ENCODE data around the gene UBE2S.

Gene UBE2S

GRCh38 chr19:55362990-55363716 is 44.4 kb downstream of the UBE2S start, which contains the start of gene GARIN5B:
Gene GARIN5B, minus strand, starts transcription at chr19:55363260. Its CDS starts 194 bp downstream, at chr19:55363066.
- DNase-seq (ENCODE audit: low read depth, low spot score) = no peak

DNA sequence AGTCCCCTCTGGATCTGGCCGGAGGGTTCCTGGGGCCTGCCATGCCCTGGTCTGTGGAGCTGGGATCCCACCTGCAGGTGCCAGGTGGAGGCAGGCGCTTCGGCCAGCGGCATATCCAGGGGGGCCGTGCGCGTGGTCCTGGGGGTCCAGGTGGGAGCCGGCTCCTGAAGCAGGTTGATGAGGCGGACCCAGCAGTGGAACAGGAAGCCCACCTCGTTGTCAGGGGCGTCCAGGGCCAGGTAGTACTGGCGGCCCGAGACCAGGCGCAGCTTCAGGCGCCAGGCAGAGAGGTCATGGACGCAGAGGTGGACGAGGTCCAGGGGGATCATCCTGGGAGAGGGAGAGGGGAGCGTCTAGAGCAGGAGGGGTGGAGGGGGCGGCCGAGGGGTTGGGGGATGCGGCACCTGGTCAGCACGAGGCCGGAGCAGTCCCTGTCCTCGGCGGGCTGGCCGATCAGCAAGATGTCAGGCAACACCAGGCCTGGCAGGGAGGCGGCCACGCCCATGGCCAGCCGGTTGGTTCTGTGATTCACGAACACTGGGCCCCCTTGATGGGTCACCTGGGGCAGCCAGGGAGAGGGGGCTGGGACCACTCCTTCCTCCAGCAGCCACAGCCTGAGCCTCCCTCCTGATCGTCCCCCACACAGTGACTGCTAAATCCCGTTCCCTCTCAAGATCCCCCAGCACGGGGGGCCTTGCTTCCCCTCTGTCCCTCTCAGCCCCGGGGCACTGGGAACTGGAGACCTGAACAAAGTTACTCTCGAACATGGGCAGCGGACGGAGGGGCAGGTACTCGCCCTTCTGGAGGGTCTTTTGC is 45.2 kb downstream of the UBE2S start:
- DNase-seq (ENCODE audit: low read depth, low spot score) = no peak

DNA sequence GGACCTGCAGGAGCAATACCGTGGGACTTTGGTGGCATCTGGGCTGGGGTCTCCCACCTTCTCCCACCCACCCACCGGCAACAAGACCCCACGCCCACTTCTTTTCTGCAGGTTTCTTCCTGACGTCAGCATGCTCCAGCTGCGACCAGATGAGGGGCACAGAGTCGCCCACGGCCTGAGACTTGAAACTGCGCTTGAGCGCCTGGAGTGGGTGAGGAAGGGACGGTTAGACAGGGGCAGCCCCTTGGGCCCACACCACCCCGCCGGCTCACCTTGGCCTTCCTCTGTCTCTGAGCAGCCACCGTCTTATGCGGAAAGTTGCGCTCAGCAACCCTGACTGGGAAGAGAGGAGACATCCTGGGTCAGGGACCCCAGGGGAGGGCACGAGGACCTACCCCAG is 46.7 kb downstream of the UBE2S start:
- DNase-seq (ENCODE audit: low read depth, low spot score) = no peak

GRCh38 chr19:55358943-55359908 is 48.4 kb downstream of the UBE2S start:
- DNase-seq (ENCODE audit: low read depth, low spot score) = no peak

DNA sequence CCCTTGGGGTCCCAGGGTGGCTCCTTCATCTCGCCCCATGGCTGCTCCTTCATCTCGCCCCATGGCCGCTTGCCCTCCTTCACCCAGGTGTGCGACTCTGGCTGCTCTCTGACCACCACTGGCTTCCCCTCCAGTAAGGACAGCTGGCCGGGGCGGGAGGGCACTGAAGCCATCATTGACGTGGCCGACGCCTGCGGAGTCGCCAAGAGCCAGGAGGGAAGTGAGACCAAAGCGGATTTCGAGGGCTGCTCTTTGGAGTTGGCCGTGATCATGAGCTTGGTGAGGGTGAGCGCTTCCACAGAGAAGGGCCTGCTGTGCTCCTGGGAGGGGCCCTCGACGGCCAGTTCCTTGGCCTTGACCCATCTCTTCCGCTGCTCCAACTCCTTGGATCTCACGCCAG is 49.1 kb downstream of the UBE2S start:
- no peak for DNase-seq (ENCODE audit: low read depth, low spot score)

- DNase-seq (ENCODE audit: low read depth, low spot score) = no peak
Measured at GRCh38 chr19:55355213-55355821, 52.3 kb downstream of the UBE2S start.

DNA sequence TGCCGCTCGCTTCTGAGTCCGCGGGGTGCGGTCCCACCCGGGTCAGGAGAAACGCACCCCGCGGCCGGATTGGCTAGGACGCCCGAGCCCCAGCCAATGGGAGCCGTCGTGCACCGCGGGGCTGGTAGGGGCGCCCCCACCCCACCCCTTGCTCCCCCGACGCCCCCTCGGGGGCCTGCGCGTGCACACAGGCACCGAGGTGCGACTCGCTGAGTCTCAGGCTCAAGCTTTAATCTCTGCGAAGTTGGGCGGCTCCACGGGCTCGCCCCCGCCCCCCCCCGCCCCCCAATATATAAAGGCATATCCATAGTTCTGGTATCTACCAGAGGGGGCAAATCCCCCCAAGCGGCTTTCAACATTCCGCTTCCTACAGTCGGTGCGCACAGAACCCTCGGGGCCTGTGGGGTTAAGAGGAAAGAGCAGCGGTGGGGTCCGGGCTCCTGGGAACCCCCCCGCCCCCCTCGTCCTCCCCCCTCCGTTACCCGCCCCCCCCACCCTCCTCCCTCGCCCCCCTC is 52.8 kb downstream of the UBE2S start, which contains the start of gene COX6B2:
Gene COX6B2 (minus strand): TSS at position 22 of the 515 bp plus-strand sequence. CDS start 198 bp downstream, outside the sequence.
- no peak for DNase-seq (ENCODE audit: low read depth, low spot score)

DNA sequence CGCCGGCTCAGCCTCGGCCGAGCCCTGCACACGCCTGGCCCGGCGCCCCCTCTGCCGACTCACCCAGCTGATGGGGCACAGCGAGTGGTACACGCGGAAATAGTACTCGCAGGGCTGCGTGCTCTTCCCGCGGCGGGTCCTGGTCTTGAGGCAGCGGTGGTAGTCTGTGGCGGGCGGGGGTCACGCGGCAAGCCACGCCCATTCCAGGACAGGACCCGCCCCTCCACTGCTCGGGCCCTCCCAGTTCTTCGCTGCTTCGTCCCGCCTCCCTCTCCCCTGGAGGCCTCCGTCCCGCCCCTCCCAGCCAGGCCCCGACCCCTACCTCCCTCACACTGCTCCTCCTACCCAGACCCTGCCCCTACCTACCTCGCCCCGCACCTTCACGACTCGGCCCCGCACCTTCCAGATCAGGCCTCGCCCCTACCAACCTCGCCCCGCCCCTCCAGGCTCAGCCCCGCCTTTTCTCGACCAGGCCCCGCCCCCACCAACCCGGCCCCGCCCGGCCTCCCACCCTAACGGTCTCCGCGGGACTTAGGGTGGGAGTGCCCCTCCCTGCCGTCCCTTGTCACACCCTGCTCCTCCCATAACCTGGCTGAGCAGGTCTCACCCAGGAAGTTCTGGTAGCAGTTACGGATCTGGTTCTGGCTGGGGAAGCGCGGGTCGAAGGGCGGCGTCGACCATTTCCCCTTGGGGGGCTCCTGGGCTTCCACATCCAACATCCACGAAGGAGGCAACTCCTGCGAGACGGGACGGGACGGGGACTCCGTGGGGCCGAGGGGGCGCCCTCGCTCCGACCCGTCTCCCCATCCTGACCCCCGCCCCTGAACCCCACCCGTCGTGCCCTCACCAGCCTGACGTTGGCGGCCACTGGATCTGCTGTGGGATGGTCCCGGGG is 53.5 kb downstream of the UBE2S start:
- no peak for DNase-seq (ENCODE audit: low read depth, low spot score)

DNA sequence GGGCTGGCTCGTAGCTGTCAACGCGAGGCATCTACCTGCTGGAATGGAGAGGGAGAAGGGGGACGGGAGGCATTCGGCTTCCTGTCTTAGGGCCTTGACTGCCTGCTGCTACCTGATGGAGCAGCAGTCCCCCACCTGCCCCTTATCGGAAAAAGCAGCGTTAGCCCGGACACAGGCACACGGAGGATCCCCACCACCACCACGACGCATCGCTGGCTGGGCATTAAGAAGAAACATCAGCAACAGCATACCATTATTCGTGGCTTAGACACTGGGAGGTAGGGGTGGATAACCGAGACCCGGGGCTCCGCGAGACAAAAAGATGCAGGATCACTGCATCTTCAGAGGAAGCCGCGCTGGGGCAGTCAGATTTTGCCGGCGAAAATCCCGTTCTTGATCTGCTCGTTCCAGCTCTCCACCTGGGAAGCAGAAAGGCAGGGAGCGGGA is 54.2 kb downstream of the UBE2S start:
- DNase-seq (ENCODE audit: low read depth, low spot score) = no peak

DNA sequence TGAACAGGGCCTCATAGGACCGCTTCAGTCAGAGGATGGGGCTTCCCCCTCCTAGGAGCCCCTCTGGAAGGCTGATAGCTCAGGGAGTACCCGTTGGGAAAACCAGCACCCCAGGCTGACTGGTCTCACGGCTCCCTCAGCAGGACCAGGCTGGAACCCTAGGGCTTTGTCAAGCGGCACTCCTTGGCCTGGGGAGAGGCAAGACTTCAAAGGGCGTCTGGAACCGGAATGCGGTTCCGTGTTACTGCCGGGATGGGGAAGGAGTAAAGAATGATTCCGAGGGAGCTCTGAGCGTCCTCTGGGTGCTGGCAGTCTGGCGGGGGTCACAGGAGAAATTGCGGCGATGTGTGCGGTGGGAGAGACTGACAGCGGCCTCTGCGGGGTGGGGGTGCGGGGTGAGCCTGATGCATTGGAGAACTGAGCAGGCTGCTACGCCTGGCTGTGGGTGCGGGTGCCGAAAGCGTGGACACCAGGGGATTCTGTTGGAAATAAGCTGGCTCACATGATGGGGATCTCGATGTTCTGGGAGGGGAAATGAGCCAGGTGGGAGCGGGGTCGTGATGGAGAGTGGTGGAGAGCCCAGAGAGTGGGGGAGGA is 54.9 kb downstream of the UBE2S start:
- DNase-seq (ENCODE audit: low read depth, low spot score) = no peak

GRCh38 chr19:55352040-55352439 is 55.5 kb downstream of the UBE2S start:
- DNase-seq (ENCODE audit: low read depth, low spot score) = no peak

GRCh38 chr19:55350620-55351315 is 56.8 kb downstream of the UBE2S start:
- no peak for DNase-seq (ENCODE audit: low read depth, low spot score)

Data from brain pericyte (primary cell).